ENCODE measurements around the gene GALNT7. TPM values are rescaled to one million over a fixed set of nuclear protein-coding genes. Genes with fewer than 3 reads are reported as not detected.

Gene GALNT7
- polyA plus RNA-seq, 1 of the 3 experiments (the other 2 are of a cell fraction), result 14.8 TPM

DNA sequence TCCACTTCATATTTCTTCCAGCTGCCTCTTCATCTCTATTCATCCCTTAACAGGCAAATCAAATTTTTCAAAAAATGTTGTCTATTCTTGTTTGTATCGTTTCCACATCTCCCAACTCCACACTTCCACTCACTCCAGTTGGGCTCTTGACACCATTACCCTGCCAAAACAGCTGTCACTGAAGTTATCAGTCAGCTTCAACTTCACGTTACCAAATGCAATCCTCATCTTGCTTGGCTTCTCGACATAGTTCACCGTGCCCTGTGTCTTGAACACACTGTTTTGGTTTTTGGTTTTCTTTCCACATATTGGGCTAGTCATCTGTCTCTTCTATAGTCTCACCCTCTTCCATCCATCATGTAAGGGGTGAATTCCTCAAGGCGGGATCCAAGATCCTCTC lies 65.2 kb downstream of the GALNT7 start:
- Histone ChIP-seq H3K27me3 (ENCODE audit: insufficient read depth) (no peaks in the 10 kb centered on the region), H3K4me3 (ENCODE audit: low read depth in 2 of 2, low read length in 1 of 2) (no peak overlapping the region), H3K4me2 (no peak overlapping the region), H3K9me2 (no peaks in the 10 kb centered on the region), H4K20me1 (ENCODE audit: insufficient read depth) (no peaks in the 10 kb centered on the region), H2AFZ (ENCODE audit: low read depth) (no peak overlapping the region), H3F3A (replicated peaks; ENCODE audit: insufficient read depth) (peaks cover 5% of the 10 kb centered on the region), H3K9me3 (no peaks in the 10 kb centered on the region), H3K36me3 (replicated peaks in 1 of 2; ENCODE audit: control insufficient read depth in 1 of 2, insufficient read depth in 2 of 2, low read length in 1 of 2) (no peaks in the 10 kb centered on the region), H3K79me2 (ENCODE audit: insufficient read depth) (peaks cover 15% of the 10 kb centered on the region), H3K9ac (no peak overlapping the region), H3K27ac (ENCODE audit: low read depth in 2 of 2, low read length in 1 of 2) (no peak overlapping the region), H3K4me1 (ENCODE audit: control insufficient read depth in 1 of 2, insufficient read depth in 2 of 2, low read depth in 1 of 2, low read length in 1 of 2) (peaks cover 2 to 24% of the 10 kb centered on the region in 2 experiments; a peak in 3 of 4 replicates)
- POLR2A ChIA-PET, result no interaction called here
- CTCF ChIA-PET, result interaction anchor here (0.8 to 3.2 kb wide), 2 partner anchors 24 to 220 kb away, joined by 3 to 10 read pairs; no protein-coding TSS in a partner anchor
- 97% methylated on average over 5 of the region's 5 CpGs for WGBS (ENCODE audit: low lambda C conversion rate)
- no peak for TF ChIP-seq RCOR1 (IDR thresholded peaks at IDR 0.05; ENCODE audit: low read length)
- no peak for TF ChIP-seq RFX5 (IDR thresholded peaks at IDR 0.05; ENCODE audit: low read length)
- TF ChIP-seq POLR2AphosphoS5 (IDR thresholded peaks at IDR 0.05; ENCODE audit: low read depth, low read length), result no peak
- TF ChIP-seq FOSL2 (IDR thresholded peaks at IDR 0.05; ENCODE audit: borderline replicate concordance, low read depth), result no peak
- TF ChIP-seq MEF2A (IDR thresholded peaks at IDR 0.05; ENCODE audit: borderline replicate concordance, low read depth), result no peak
- TF ChIP-seq, protein P1, sequence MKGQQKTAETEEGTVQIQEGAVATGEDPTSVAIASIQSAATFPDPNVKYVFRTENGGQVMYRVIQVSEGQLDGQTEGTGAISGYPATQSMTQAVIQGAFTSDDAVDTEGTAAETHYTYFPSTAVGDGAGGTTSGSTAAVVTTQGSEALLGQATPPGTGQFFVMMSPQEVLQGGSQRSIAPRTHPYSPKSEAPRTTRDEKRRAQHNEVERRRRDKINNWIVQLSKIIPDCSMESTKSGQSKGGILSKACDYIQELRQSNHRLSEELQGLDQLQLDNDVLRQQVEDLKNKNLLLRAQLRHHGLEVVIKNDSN (IDR thresholded peaks at IDR 0.05; ENCODE audit: borderline replicate concordance, low read depth), result no peak
- TF ChIP-seq, protein P2, sequence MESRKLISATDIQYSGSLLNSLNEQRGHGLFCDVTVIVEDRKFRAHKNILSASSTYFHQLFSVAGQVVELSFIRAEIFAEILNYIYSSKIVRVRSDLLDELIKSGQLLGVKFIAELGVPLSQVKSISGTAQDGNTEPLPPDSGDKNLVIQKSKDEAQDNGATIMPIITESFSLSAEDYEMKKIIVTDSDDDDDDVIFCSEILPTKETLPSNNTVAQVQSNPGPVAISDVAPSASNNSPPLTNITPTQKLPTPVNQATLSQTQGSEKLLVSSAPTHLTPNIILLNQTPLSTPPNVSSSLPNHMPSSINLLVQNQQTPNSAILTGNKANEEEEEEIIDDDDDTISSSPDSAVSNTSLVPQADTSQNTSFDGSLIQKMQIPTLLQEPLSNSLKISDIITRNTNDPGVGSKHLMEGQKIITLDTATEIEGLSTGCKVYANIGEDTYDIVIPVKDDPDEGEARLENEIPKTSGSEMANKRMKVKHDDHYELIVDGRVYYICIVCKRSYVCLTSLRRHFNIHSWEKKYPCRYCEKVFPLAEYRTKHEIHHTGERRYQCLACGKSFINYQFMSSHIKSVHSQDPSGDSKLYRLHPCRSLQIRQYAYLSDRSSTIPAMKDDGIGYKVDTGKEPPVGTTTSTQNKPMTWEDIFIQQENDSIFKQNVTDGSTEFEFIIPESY (IDR thresholded peaks at IDR 0.05; ENCODE audit: borderline replicate concordance, low read depth), result no peak
- TF ChIP-seq TCF12 (IDR thresholded peaks at IDR 0.05), result no peak
- TF ChIP-seq, protein P3, sequence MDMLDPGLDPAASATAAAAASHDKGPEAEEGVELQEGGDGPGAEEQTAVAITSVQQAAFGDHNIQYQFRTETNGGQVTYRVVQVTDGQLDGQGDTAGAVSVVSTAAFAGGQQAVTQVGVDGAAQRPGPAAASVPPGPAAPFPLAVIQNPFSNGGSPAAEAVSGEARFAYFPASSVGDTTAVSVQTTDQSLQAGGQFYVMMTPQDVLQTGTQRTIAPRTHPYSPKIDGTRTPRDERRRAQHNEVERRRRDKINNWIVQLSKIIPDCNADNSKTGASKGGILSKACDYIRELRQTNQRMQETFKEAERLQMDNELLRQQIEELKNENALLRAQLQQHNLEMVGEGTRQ (IDR thresholded peaks at IDR 0.05; ENCODE audit: borderline replicate concordance, low read depth, low read length), result no peak
- TF ChIP-seq RAD21 (IDR thresholded peaks at IDR 0.05; ENCODE audit: low read length), result no peak
- no peak for TF ChIP-seq CHD2 (IDR thresholded peaks at IDR 0.05; ENCODE audit: low read length, partially characterized antibody)
- no peak for DNase-seq

DNA sequence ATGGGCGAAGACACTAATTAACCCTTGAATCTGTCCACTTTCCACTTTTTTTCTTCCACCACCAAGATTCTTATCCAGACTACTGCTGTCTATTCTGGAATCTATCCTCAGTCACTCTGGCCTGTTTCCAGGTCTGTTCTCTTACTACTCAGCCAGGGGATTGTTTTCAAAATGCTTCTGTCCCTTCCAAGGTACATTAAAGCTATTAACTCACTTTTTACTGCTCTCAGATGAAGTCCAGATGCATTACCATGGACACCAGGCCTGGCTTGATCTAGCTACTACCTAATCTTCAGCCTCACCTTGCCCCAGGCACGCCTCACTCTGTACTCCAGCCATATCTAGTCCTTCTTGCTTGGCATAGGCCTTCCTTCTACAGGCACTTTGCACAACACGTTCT lies 66.4 kb downstream of the GALNT7 start:
- Histone ChIP-seq H3K36me3 (replicated peaks in 1 of 2; ENCODE audit: control insufficient read depth in 1 of 2, insufficient read depth in 2 of 2, low read length in 1 of 2) (no peaks in the 10 kb centered on the region), H3K4me3 (ENCODE audit: low read depth in 2 of 2, low read length in 1 of 2) (no peak overlapping the region), H3K4me2 (no peak overlapping the region), H3K9me3 (no peaks in the 10 kb centered on the region), H3K27me3 (ENCODE audit: insufficient read depth) (no peaks in the 10 kb centered on the region), H3K9me2 (no peaks in the 10 kb centered on the region), H3F3A (replicated peaks; ENCODE audit: insufficient read depth) (peaks cover 7% of the 10 kb centered on the region), H4K20me1 (ENCODE audit: insufficient read depth) (no peaks in the 10 kb centered on the region), H3K4me1 (ENCODE audit: control insufficient read depth in 1 of 2, insufficient read depth in 2 of 2, low read depth in 1 of 2, low read length in 1 of 2) (peaks cover 2 to 24% of the 10 kb centered on the region in 2 experiments; a peak in 3 of 4 replicates), H3K79me2 (ENCODE audit: insufficient read depth) (peaks cover 19% of the 10 kb centered on the region), H2AFZ (ENCODE audit: low read depth) (no peak overlapping the region), H3K27ac (ENCODE audit: low read depth in 2 of 2, low read length in 1 of 2) (no peak overlapping the region), H3K9ac (no peak overlapping the region)
- CTCF ChIA-PET, result no interaction called here
- WGBS (ENCODE audit: low lambda C conversion rate), result 96% methylated on average over 3 of the region's 3 CpGs
- POLR2A ChIA-PET, result no interaction called here
- peak; percentile 17 for DNase-seq
- TF ChIP-seq, protein P4, sequence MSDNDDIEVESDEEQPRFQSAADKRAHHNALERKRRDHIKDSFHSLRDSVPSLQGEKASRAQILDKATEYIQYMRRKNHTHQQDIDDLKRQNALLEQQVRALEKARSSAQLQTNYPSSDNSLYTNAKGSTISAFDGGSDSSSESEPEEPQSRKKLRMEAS (IDR thresholded peaks at IDR 0.05; ENCODE audit: low read depth), result no peak
- TF ChIP-seq EZH2phosphoT487 (IDR thresholded peaks at IDR 0.05; ENCODE audit: borderline replicate concordance, low read depth) (no peak), RXRA (IDR thresholded peaks at IDR 0.05; ENCODE audit: borderline replicate concordance, low read depth) (no peak), SMC3 (IDR thresholded peaks at IDR 0.05; ENCODE audit: low read depth, low read length) (no peak), FOXM1 (IDR thresholded peaks at IDR 0.05; ENCODE audit: low read depth) (no peak), YY1 (IDR thresholded peaks at IDR 0.05; ENCODE audit: low read depth) (no peak)
- TF ChIP-seq, protein P3 (IDR thresholded peaks at IDR 0.05; ENCODE audit: borderline replicate concordance, low read depth, low read length), result no peak
- TF ChIP-seq, protein P1 (IDR thresholded peaks at IDR 0.05; ENCODE audit: borderline replicate concordance, low read depth), result no peak
- TF ChIP-seq, protein P5, sequence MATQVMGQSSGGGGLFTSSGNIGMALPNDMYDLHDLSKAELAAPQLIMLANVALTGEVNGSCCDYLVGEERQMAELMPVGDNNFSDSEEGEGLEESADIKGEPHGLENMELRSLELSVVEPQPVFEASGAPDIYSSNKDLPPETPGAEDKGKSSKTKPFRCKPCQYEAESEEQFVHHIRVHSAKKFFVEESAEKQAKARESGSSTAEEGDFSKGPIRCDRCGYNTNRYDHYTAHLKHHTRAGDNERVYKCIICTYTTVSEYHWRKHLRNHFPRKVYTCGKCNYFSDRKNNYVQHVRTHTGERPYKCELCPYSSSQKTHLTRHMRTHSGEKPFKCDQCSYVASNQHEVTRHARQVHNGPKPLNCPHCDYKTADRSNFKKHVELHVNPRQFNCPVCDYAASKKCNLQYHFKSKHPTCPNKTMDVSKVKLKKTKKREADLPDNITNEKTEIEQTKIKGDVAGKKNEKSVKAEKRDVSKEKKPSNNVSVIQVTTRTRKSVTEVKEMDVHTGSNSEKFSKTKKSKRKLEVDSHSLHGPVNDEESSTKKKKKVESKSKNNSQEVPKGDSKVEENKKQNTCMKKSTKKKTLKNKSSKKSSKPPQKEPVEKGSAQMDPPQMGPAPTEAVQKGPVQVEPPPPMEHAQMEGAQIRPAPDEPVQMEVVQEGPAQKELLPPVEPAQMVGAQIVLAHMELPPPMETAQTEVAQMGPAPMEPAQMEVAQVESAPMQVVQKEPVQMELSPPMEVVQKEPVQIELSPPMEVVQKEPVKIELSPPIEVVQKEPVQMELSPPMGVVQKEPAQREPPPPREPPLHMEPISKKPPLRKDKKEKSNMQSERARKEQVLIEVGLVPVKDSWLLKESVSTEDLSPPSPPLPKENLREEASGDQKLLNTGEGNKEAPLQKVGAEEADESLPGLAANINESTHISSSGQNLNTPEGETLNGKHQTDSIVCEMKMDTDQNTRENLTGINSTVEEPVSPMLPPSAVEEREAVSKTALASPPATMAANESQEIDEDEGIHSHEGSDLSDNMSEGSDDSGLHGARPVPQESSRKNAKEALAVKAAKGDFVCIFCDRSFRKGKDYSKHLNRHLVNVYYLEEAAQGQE (IDR thresholded peaks at IDR 0.05; ENCODE audit: low read depth, low read length), result no peak
